ENCODE results near the gene USP47. TPM values are rescaled to one million over a fixed set of nuclear protein-coding genes. Genes with fewer than 3 reads are reported as not detected.

The USP47 gene
- total RNA-seq, 2 experiments from 2014 or later, result 40.1 to 44.8 TPM

DNA sequence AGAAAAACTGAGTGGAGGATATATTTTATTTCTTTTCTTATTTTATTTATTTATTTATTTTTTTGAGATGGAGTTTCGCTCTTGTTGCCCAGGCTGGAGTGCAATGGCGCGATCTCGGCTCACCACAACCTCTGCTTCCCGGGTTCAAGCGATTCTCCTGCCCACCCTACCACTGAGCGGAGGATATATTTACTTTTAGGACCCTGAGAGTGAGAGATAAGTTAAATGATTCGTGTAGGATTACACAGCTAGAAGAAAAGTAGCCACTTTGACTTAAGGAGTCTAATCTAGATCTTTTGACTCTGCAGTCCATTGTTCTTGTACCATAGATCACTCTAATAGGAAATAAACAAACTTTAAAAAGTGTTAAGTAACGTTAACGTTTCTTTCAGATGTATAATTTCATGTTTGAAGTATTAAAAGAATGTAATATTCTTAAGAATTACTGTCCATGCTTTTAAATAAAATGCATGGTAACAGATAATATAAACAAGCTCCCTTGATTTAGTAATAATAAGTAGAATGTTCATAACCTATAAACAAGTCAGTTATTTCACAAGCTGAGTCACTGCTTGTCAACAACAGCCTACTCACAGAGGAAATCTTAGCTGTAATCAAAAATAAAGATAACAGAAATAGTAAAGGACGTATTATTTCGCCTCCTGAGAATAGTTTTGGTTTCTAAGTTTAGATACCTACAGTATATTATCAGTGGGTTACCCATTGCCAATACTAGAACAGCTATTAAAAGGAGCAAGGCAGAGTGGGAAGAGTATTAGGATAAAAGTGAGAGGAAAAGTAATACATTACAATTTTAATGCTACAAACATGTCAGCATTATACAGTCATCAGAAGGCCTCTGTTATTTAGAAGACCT, 18.6 kb downstream of the USP47 start:
- peaks cover 5% of the 10 kb centered on the region for H3K36me3 Mint-ChIP-seq
- H3K27ac Mint-ChIP-seq, result no peak overlapping the region
- CTCF ChIA-PET, result interaction anchor here (2.4 kb wide), 1 partner anchor 11 kb away, joined by 6 read pairs; no protein-coding TSS in a partner anchor
- peaks cover 42% of the 10 kb centered on the region for H3K4me1 Mint-ChIP-seq
- H3K27me3 Mint-ChIP-seq, result no peaks in the 10 kb centered on the region
- H3K4me3 Mint-ChIP-seq, result no peak overlapping the region
- DNase-seq (no peak), ATAC-seq (no peak)
- H3K9me3 Mint-ChIP-seq (ENCODE audit: low read depth), result no peaks in the 10 kb centered on the region

DNA sequence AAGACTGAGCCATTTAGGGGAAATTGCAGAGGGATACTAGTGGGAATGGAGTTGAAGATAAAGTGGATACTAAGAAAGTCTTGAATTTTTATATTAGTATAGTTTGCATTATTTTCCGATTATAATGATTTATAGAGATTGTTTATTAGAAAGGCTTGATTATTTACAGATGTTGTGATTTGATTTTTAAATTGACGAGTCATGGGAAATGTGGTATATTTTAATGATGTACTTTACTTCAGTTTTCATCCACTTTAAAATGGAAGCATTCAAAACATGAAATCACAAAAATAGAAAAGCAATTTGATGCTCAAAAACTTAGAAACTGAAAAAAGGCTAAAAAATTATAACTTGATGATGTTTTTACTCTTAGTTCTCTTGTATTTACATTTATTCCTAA, 21.2 kb downstream of the USP47 start:
- CTCF ChIA-PET, result interaction anchor here (0.6 kb wide), 1 partner anchor 734 kb away, joined by 4 read pairs; no protein-coding TSS in a partner anchor
- DNase-seq, result no peak
- Mint-ChIP-seq H3K4me3 (no peak overlapping the region), H3K9me3 (ENCODE audit: low read depth) (peaks cover 6% of the 10 kb centered on the region), H3K4me1 (peaks cover 36% of the 10 kb centered on the region), H3K27me3 (no peaks in the 10 kb centered on the region), H3K27ac (no peak overlapping the region), H3K36me3 (peaks cover 21% of the 10 kb centered on the region)
- ATAC-seq, result no peak

DNA sequence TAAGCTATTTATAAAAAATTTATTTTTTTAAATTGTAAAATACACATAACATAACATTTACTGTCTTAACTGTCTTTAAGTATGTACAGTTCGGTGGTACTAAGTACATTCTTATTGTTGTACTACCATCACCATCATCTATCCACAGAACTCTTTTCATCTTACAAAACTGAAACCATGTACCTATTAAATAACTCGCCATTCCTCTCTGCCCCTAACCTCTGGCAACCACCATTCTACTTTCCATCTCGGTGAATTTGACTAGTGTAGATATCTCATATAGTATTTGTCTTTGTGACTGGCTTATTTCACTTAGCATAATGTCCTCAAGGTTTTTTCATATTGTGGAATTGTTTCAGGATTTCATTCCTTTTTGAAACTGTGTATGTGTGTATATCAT, 22.6 kb downstream of the USP47 start:
- DNase-seq (no peak), ATAC-seq (no peak)
- H3K27me3 Mint-ChIP-seq, result no peaks in the 10 kb centered on the region
- CTCF ChIA-PET, result interaction anchor here (1.6 kb wide), 1 partner anchor 15 kb away, joined by 4 read pairs; no protein-coding TSS in a partner anchor
- H3K27ac Mint-ChIP-seq, result no peak overlapping the region
- peaks cover 8% of the 10 kb centered on the region for H3K9me3 Mint-ChIP-seq (ENCODE audit: low read depth)
- peaks cover 28% of the 10 kb centered on the region for H3K4me1 Mint-ChIP-seq
- H3K4me3 Mint-ChIP-seq, result no peak overlapping the region
- H3K36me3 Mint-ChIP-seq, result peaks cover 27% of the 10 kb centered on the region

DNA sequence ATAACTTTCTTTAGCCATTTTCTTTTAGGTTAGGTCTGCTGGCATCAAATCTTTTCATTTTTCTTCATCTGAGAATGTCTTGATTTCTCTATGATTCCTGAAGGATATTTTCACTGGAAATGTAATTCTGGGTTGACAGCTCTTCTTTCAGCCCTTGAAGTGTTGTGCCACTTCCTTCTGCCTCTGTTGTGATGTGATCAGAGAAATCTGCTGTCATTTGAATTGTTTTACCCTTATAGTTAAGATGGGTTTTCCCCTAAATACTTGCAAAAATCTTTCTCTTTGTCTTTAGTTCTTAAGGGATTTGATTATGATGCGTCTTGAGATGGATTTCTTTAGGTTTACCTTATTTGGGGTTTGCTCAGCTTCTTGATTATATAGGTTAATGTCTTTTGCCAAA, 23.0 kb downstream of the USP47 start:
- ATAC-seq (no peak), DNase-seq (no peak)
- Mint-ChIP-seq H3K4me1 (peaks cover 30% of the 10 kb centered on the region), H3K9me3 (ENCODE audit: low read depth) (peaks cover 8% of the 10 kb centered on the region), H3K4me3 (no peak overlapping the region), H3K27ac (no peak overlapping the region), H3K27me3 (no peaks in the 10 kb centered on the region), H3K36me3 (peaks cover 27% of the 10 kb centered on the region)
- CTCF ChIA-PET, result interaction anchor here (1.6 kb wide), 1 partner anchor 15 kb away, joined by 4 read pairs; no protein-coding TSS in a partner anchor

DNA sequence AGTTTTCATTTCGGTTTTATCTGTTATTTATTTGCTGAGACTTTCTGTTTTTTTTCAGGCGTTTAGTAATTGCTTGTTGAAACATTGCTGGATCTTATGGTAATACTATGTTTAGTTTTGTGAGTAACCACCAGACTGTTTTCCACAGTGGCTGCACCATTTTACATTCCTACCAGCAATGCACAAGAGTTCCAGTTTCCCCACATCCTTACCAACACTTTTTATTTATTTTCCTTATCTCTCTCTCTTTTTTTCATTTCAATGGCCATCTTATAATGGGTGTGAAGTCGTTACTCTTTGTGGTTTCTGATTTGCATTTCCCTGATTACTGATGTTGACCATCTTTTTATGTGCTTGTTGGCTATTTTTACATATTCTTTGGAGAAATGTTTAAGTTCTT, 23.7 kb downstream of the USP47 start:
- Mint-ChIP-seq H3K9me3 (ENCODE audit: low read depth) (peaks cover 8% of the 10 kb centered on the region), H3K27me3 (no peaks in the 10 kb centered on the region), H3K27ac (no peak overlapping the region), H3K4me1 (peaks cover 35% of the 10 kb centered on the region), H3K4me3 (no peak overlapping the region), H3K36me3 (peaks cover 27% of the 10 kb centered on the region)
- CTCF ChIA-PET, result interaction anchor here (1.0 kb wide), 2 partner anchors 9 to 78 kb away, joined by 3 read pairs; no protein-coding TSS in a partner anchor
- DNase-seq, result no peak
- no peak for ATAC-seq

DNA sequence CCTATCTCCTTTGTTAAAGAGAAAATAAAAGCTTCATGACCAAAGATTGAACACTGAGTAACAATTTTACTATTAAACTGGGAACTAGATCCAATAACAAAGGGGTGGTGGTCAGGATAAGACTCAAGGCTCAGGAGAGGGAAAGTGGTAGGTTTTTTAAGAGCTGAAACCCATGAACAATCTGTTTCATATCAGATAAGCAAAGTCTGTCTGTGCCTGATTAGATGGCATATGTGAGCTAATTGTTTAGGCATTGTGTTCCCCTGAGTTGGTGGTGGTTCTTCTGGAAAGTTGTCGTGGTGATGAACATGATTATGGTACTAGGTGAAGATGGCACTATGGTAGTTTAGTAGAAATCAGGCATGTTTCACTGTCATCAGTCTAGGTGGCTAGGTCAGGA, 24.4 kb downstream of the USP47 start:
- Mint-ChIP-seq H3K36me3 (peaks cover 26% of the 10 kb centered on the region), H3K4me1 (peaks cover 39% of the 10 kb centered on the region)
- CTCF ChIA-PET, result interaction anchor here (0.7 to 1.0 kb wide), 3 partner anchors 9 to 79 kb away, joined by 3 to 4 read pairs (median 3); no protein-coding TSS in a partner anchor

DNA sequence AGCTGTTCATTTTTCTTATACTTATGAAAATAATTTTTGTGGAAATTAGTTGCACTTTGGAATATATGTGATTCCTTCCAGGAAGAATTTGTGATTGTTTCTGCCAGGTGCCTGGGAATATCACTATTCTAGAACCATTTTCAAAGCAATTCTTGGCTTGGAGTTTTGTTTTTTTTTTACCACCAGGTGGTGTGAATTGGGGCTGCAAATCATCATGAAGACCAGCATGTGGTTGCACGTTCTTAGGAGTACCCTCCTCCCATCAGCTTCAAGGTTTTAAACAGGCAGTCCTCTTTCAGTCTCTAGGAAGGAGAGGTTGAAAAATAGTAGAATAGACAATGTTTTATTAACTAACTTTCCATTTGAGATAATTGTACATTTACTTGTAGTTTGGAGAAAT, 25.9 kb downstream of the USP47 start:
- no peak for ATAC-seq

More for the DNA sequence above, 24.4 kb downstream of the USP47 start:
- no peaks in the 10 kb centered on the region for H3K27me3 Mint-ChIP-seq
- no peak overlapping the region for H3K4me3 Mint-ChIP-seq
- H3K9me3 Mint-ChIP-seq (ENCODE audit: low read depth), result peaks cover 8% of the 10 kb centered on the region
- H3K27ac Mint-ChIP-seq, result no peak overlapping the region
- no peak for ATAC-seq
- DNase-seq, result no peak

DNA sequence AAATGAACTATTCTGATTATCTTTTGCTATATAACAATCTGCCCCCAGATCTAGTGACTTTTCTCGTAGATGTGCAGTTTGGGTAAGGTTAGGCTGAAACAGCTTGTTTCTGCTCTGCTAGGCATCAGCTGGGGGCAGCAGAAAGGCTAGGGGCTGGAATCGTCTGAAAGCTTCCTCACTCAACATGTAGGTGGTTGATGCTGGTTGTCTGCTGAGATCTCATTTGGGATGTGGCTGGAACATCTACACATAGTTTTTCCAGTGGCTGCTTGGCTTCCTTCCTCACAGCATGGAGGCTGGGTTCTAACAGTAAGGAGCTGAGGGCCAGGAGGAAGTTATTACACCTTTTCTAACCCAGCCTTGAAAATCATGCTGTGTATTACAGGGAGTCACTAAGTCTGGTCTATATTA, 30.2 kb downstream of the USP47 start:
- Mint-ChIP-seq H3K4me3 (no peak overlapping the region), H3K4me1 (peaks cover 28% of the 10 kb centered on the region), H3K9me3 (ENCODE audit: low read depth) (peaks cover 8% of the 10 kb centered on the region), H3K27me3 (no peaks in the 10 kb centered on the region), H3K27ac (no peak overlapping the region), H3K36me3 (peaks cover 22% of the 10 kb centered on the region)
- DNase-seq (no peak), ATAC-seq (no peak)
- CTCF ChIA-PET, result interaction anchor here (0.8 to 1.4 kb wide), 2 partner anchors 23 to 73 kb away, joined by 3 to 5 read pairs; no protein-coding TSS in a partner anchor

More for the DNA sequence above, 25.9 kb downstream of the USP47 start:
- Mint-ChIP-seq H3K9me3 (ENCODE audit: low read depth) (peaks cover 8% of the 10 kb centered on the region), H3K4me1 (peaks cover 50% of the 10 kb centered on the region), H3K27ac (no peak overlapping the region), H3K27me3 (no peaks in the 10 kb centered on the region), H3K36me3 (peaks cover 28% of the 10 kb centered on the region), H3K4me3 (no peak overlapping the region)
- DNase-seq, result no peak
- CTCF ChIA-PET, result no interaction called here

DNA sequence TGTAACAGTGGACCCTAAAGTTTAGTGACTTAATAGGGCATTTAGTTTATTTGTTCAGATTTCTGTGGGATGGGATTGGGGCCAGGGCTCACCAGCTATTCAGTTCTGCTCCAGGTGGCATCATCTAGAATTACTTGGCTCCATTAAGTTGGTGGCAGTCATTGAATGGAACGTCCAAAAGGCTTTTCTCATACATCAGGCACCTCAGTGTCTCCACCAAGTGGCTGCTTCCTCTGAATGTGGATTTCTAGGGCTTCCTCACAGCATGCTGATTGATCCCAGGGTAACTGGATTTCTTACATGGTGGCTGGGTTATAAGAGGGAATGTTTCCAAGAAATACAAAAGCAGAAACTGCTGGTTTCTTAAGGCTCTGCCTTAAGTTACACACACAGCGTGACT, 34.7 kb downstream of the USP47 start:
- DNase-seq, result no peak
- H3K9me3 Mint-ChIP-seq (ENCODE audit: low read depth), result no peaks in the 10 kb centered on the region
- peaks cover 10% of the 10 kb centered on the region for H3K4me1 Mint-ChIP-seq
- no peak for ATAC-seq
- CTCF ChIA-PET, result interaction anchor here (1.1 to 1.2 kb wide), 2 partner anchors 35 to 89 kb away, joined by 3 to 4 read pairs; partner anchors contain the start of gene USP47
- no peak overlapping the region for H3K4me3 Mint-ChIP-seq
- H3K36me3 Mint-ChIP-seq, result peaks cover 12% of the 10 kb centered on the region
- no peak overlapping the region for H3K27ac Mint-ChIP-seq
- no peaks in the 10 kb centered on the region for H3K27me3 Mint-ChIP-seq

DNA sequence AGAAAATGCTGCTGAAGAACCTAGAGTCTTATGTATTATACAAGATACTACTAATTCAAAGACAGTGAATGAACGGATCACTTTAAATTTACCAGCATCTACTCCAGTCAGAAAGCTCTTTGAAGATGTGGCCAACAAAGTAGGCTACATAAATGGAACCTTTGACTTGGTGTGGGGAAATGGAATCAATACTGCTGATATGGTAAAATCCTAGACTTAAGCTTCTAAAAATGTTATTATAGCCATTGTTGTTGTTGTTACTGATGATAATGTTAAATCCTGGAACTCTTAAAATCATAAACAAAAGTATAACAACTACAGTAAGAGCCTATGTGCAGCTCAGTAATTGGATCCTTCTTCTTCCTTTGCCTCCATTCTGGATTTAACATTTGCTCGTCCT, 38.4 kb downstream of the USP47 start:
- Mint-ChIP-seq H3K4me1 (peaks cover 22% of the 10 kb centered on the region), H3K27me3 (no peaks in the 10 kb centered on the region), H3K4me3 (no peak overlapping the region), H3K27ac (no peak overlapping the region), H3K9me3 (ENCODE audit: low read depth) (no peaks in the 10 kb centered on the region), H3K36me3 (peaks cover 22% of the 10 kb centered on the region)
- no peak for DNase-seq
- CTCF ChIA-PET, result interaction anchor here (1.3 to 1.5 kb wide), 2 partner anchors 36 to 87 kb away, joined by 4 to 7 read pairs; no protein-coding TSS in a partner anchor
- no peak for ATAC-seq

DNA sequence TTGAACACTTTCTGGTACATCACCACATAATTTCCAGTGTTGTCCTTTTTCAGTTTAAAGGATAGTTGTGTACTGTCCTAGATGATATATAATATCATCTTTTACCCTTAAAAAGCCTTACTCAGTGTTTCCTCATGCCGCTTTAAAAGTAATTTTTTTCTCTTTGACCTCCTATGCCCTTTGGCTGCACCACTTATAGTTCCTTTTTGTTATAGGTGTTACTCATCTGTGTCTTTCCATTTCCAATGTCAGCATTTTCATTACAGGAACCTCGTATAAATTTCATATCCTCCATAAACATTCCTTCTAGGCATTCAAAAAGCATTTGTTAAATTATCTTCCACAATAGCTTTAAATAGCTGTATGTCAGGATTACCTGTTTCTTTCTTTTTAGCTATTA, 40.8 kb downstream of the USP47 start:
- H3K27ac Mint-ChIP-seq, result no peak overlapping the region
- H3K9me3 Mint-ChIP-seq (ENCODE audit: low read depth), result peaks cover 4% of the 10 kb centered on the region
- no peak for ATAC-seq
- H3K4me1 Mint-ChIP-seq, result peaks cover 37% of the 10 kb centered on the region
- peaks cover 42% of the 10 kb centered on the region for H3K36me3 Mint-ChIP-seq
- no peak overlapping the region for H3K4me3 Mint-ChIP-seq
- no peaks in the 10 kb centered on the region for H3K27me3 Mint-ChIP-seq
- CTCF ChIA-PET, result interaction anchor here (3.0 kb wide), 1 partner anchor 34 kb away, joined by 8 read pairs; no protein-coding TSS in a partner anchor
- no peak for DNase-seq

DNA sequence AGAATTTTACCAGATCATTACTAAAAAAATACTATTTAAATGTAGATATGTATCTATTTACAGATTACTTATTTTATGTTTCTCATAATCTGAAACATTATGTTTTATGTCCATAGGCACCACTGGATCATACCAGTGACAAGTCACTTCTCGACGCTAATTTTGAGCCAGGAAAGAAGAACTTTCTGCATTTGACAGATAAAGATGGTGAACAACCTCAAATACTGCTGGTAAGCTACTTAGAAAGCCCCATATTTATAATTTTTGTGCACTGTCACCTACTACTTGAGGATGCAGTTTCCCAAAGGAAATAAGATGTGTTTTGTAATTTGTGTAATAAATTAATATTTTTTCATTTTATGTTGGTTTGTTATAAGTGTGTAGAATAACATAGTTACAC, 42.6 kb downstream of the USP47 start:
- Mint-ChIP-seq H3K4me1 (peaks cover 41% of the 10 kb centered on the region), H3K36me3 (peaks cover 54% of the 10 kb centered on the region), H3K27ac (no peak overlapping the region), H3K4me3 (no peak overlapping the region), H3K9me3 (ENCODE audit: low read depth) (peaks cover 4% of the 10 kb centered on the region), H3K27me3 (no peaks in the 10 kb centered on the region)
- CTCF ChIA-PET, result no interaction called here
- DNase-seq (no peak), ATAC-seq (no peak)

DNA sequence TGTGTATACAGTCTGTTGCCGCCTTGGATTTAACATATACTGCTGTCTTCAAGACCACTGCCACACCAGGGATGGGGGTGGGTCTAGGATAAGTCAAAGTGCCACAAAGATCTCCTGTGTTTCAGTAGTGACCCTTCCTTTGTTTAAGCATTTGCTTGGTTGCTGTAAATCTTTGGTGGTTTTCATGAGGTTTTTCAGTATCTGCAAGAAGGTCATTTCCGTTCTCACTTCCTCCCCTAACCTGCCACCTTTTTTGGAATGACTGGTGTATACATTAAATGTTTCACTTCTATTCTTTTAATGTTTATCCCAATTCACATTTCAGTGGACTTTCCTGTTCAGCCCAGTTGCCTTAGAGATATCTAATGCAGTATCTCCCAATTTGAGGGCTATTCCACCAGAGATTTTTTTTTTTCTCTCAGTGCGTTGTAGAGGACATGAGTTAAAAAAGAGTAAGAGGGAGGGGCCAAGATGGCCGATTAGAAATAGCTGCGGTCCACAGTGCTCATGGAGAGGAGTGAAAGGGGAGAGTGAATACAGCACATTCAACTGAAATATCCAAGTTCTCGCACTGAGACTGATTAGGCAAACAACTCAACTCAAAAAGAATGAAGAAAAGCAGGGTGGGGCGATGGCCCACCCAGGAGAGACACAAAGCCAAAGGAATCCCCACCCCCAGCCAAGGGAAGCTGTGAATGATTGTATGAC, 43.2 kb downstream of the USP47 start:
- CTCF ChIA-PET, result no interaction called here
- peak overlapping the region; percentile 72 for H3K27ac Mint-ChIP-seq

More for the DNA sequence above, 43.2 kb downstream of the USP47 start:
- Mint-ChIP-seq H3K27me3 (no peaks in the 10 kb centered on the region), H3K4me3 (no peak overlapping the region), H3K36me3 (peaks cover 56% of the 10 kb centered on the region), H3K9me3 (ENCODE audit: low read depth) (peaks cover 4% of the 10 kb centered on the region), H3K4me1 (peaks cover 41% of the 10 kb centered on the region)
- DNase-seq (peak; percentile 46), ATAC-seq (peak; percentile 80)
